HG02885 (cell line): ENCODE data around the gene OR52I2.
A peak's percentile ranks its signal among the peaks of the same experiment; 100 is the strongest.

Experiments used
- ATAC-seq: cut with Tn5 transposase; IDR thresholded peaks from one replicate; pipeline ENCODE4 v1.9.1; 2021; ENCODE audit warnings: mild to moderate bottlenecking; ENCODE audit not compliant: unreplicated experiment, poor library complexity

The OR52I2 gene

GRCh38 chr11:4581443-4581842 lies at the start of gene OR52I2:
TSS of gene OR52I2 (plus strand) at chr11:4581743.
- ATAC-seq = no peak

- peak; percentile 81 for ATAC-seq
Measured at GRCh38 chr11:4539603-4540219, 41.8 kb upstream of the OR52I2 start.

GRCh38 chr11:4541071-4541470 lies 40.5 kb upstream of the OR52I2 start:
- no peak for ATAC-seq

GRCh38 chr11:4543561-4543960 lies 38.0 kb upstream of the OR52I2 start:
- ATAC-seq = no peak

- ATAC-seq = no peak
Measured at GRCh38 chr11:4544891-4545290, 36.7 kb upstream of the OR52I2 start, which contains the start of gene OR52M1. TSS of gene OR52M1 (plus strand) at chr11:4545191. CDS start at chr11:4545191, 0 bp downstream.

GRCh38 chr11:4546878-4547277 lies 34.7 kb upstream of the OR52I2 start:
- ATAC-seq = no peak

- no peak for ATAC-seq
Measured at GRCh38 chr11:4547416-4547815, 34.1 kb upstream of the OR52I2 start.

GRCh38 chr11:4551346-4551979 lies 30.1 kb upstream of the OR52I2 start:
- ATAC-seq = no peak

- ATAC-seq = no peak
Measured at GRCh38 chr11:4559527-4560440, 21.8 kb upstream of the OR52I2 start.

- no peak for ATAC-seq
Measured at GRCh38 chr11:4560467-4560866, 21.1 kb upstream of the OR52I2 start.

- ATAC-seq = no peak
Measured at GRCh38 chr11:4565371-4565770, 16.2 kb upstream of the OR52I2 start.

- ATAC-seq = no peak
Measured at GRCh38 chr11:4569075-4569474, 12.5 kb upstream of the OR52I2 start.

GRCh38 chr11:4576880-4577279 lies 4.7 kb upstream of the OR52I2 start:
- no peak for ATAC-seq

- ATAC-seq = no peak
Measured at GRCh38 chr11:4577761-4578160, 3.8 kb upstream of the OR52I2 start.

GRCh38 chr11:4578624-4579023 lies 2.9 kb upstream of the OR52I2 start:
- ATAC-seq = no peak

- ATAC-seq = no peak
Measured at GRCh38 chr11:4580124-4580523, 1.4 kb upstream of the OR52I2 start.

- no peak for ATAC-seq
Measured at GRCh38 chr11:4589017-4589416, 7.5 kb downstream of the OR52I2 start.

- ATAC-seq = no peak
Measured at GRCh38 chr11:4593739-4594138, 12.2 kb downstream of the OR52I2 start, which contains the start of gene OR52I1. TSS of gene OR52I1 (plus strand) at chr11:4594039. CDS start at chr11:4594039, 0 bp downstream.

GRCh38 chr11:4605057-4605456 lies 23.5 kb downstream of the OR52I2 start:
- ATAC-seq = no peak

- no peak for ATAC-seq
Measured at GRCh38 chr11:4606231-4607015, 24.9 kb downstream of the OR52I2 start.
